Measurements from ENCODE around the gene PIGW. TPM values are rescaled to one million over a fixed set of nuclear protein-coding genes. Genes with fewer than 3 reads are reported as not detected.
"Not testable (repeated sequence)": the region's sequence is repeated elsewhere in the genome, so short reads cannot be mapped to it uniquely, and the experiment has no call there.

Gene PIGW
- total RNA-seq, 2 experiments from 2014 or later: 11.8 to 12.3 TPM

GRCh38 chr17:36498560-36499300 lies 36.1 kb upstream of the PIGW start:
- intact Hi-C loops (cut with micrococcal nuclease): no loop called here
- peaks cover 3% of the 10 kb centered on the region for H3K4me1 Mint-ChIP-seq (ENCODE audit: low read depth)
- H3K27ac Mint-ChIP-seq: no peak overlapping the region
- CTCF ChIA-PET: interaction anchor here (0.9 to 1.1 kb wide), 2 partner anchors 14 to 35 kb away, joined by 3 read pairs; no protein-coding TSS in a partner anchor
- POLR2A ChIA-PET: interaction anchor here (1.2 to 1.5 kb wide), 2 partner anchors 11 to 26 kb away, joined by 3 to 4 read pairs; no protein-coding TSS in a partner anchor
- H3K9me3 Mint-ChIP-seq: no peaks in the 10 kb centered on the region
- H3K27me3 Mint-ChIP-seq: no peaks in the 10 kb centered on the region
- no peak overlapping the region for H3K4me3 Mint-ChIP-seq
- peaks cover 38% of the 10 kb centered on the region for H3K36me3 Mint-ChIP-seq
- DNase-seq: no peak

GRCh38 chr17:36500745-36501225 lies 34.0 kb upstream of the PIGW start:
- Mint-ChIP-seq H3K27me3 (no peaks in the 10 kb centered on the region), H3K36me3 (peaks cover 36% of the 10 kb centered on the region), H3K4me1 (ENCODE audit: low read depth) (peaks cover 3% of the 10 kb centered on the region), H3K9me3 (no peaks in the 10 kb centered on the region), H3K4me3 (no peak overlapping the region), H3K27ac (no peak overlapping the region)
- intact Hi-C loops (cut with micrococcal nuclease): no loop called here
- ChIA-PET POLR2A (no interaction called here), CTCF (interaction anchor here (0.9 kb wide), 1 partner anchor 9 kb away, joined by 3 read pairs; no protein-coding TSS in a partner anchor)
- no peak for DNase-seq

- POLR2A ChIA-PET: no interaction called here
- intact Hi-C loops (cut with micrococcal nuclease): no loop called here
- CTCF ChIA-PET: no interaction called here
- Mint-ChIP-seq H3K27ac (no peak overlapping the region), H3K27me3 (no peaks in the 10 kb centered on the region), H3K9me3 (no peaks in the 10 kb centered on the region), H3K36me3 (peaks cover 34% of the 10 kb centered on the region), H3K4me1 (ENCODE audit: low read depth) (peaks cover 3% of the 10 kb centered on the region), H3K4me3 (no peak overlapping the region)
- no peak for DNase-seq
These were observed 33.4 kb upstream of the PIGW start for GRCh38 chr17:36501351-36501750.

GRCh38 chr17:36501963-36502362 lies 32.8 kb upstream of the PIGW start:
- H3K36me3 Mint-ChIP-seq: peaks cover 37% of the 10 kb centered on the region
- ChIA-PET POLR2A (no interaction called here), CTCF (no interaction called here)
- intact Hi-C loops (cut with micrococcal nuclease): no loop called here
- peaks cover 3% of the 10 kb centered on the region for H3K4me1 Mint-ChIP-seq (ENCODE audit: low read depth)
- no peak for DNase-seq
- H3K27ac Mint-ChIP-seq: no peak overlapping the region
- H3K27me3 Mint-ChIP-seq: no peaks in the 10 kb centered on the region
- H3K9me3 Mint-ChIP-seq: no peaks in the 10 kb centered on the region
- no peak overlapping the region for H3K4me3 Mint-ChIP-seq

GRCh38 chr17:36503456-36504155 lies 31.2 kb upstream of the PIGW start:
- peaks cover 3% of the 10 kb centered on the region for H3K4me1 Mint-ChIP-seq (ENCODE audit: low read depth)
- H3K4me3 Mint-ChIP-seq: no peak overlapping the region
- CTCF ChIA-PET: interaction anchor here (0.8 kb wide), 1 partner anchor 30 kb away, joined by 4 read pairs; no protein-coding TSS in a partner anchor
- POLR2A ChIA-PET: no interaction called here
- no peak for DNase-seq
- H3K36me3 Mint-ChIP-seq: peaks cover 37% of the 10 kb centered on the region
- H3K27ac Mint-ChIP-seq: no peak overlapping the region
- intact Hi-C loops (cut with micrococcal nuclease): no loop called here
- no peaks in the 10 kb centered on the region for H3K9me3 Mint-ChIP-seq
- H3K27me3 Mint-ChIP-seq: no peaks in the 10 kb centered on the region

- peaks cover 3% of the 10 kb centered on the region for H3K4me1 Mint-ChIP-seq (ENCODE audit: low read depth)
- H3K9me3 Mint-ChIP-seq: no peaks in the 10 kb centered on the region
- DNase-seq: no peak
- POLR2A ChIA-PET: no interaction called here
- CTCF ChIA-PET: interaction anchor here (0.8 kb wide), 1 partner anchor 30 kb away, joined by 4 read pairs; no protein-coding TSS in a partner anchor
- intact Hi-C loops (cut with micrococcal nuclease): no loop called here
- no peak overlapping the region for H3K4me3 Mint-ChIP-seq
- H3K27me3 Mint-ChIP-seq: no peaks in the 10 kb centered on the region
- no peak overlapping the region for H3K27ac Mint-ChIP-seq
- H3K36me3 Mint-ChIP-seq: peaks cover 36% of the 10 kb centered on the region
These were observed 30.6 kb upstream of the PIGW start for GRCh38 chr17:36504156-36504545.

GRCh38 chr17:36505171-36505570 lies 29.6 kb upstream of the PIGW start:
- peaks cover 45% of the 10 kb centered on the region for H3K36me3 Mint-ChIP-seq
- POLR2A ChIA-PET: interaction anchor here (0.9 to 1.0 kb wide), 2 partner anchors 9 to 77 kb away, joined by 3 read pairs; no protein-coding TSS in a partner anchor
- no peaks in the 10 kb centered on the region for H3K27me3 Mint-ChIP-seq
- no peaks in the 10 kb centered on the region for H3K9me3 Mint-ChIP-seq
- H3K4me1 Mint-ChIP-seq (ENCODE audit: low read depth): peaks cover 3% of the 10 kb centered on the region
- CTCF ChIA-PET: no interaction called here
- H3K4me3 Mint-ChIP-seq: no peak overlapping the region
- intact Hi-C loops (cut with micrococcal nuclease): no loop called here
- no peak for DNase-seq
- H3K27ac Mint-ChIP-seq: no peak overlapping the region

- Mint-ChIP-seq H3K4me3 (no peak overlapping the region), H3K4me1 (ENCODE audit: low read depth) (peaks cover 3% of the 10 kb centered on the region), H3K27me3 (no peaks in the 10 kb centered on the region), H3K27ac (no peak overlapping the region), H3K36me3 (peaks cover 54% of the 10 kb centered on the region), H3K9me3 (no peaks in the 10 kb centered on the region)
- DNase-seq: no peak
- intact Hi-C loops (cut with micrococcal nuclease): no loop called here
- ChIA-PET CTCF (no interaction called here), POLR2A (interaction anchor here (0.8 kb wide), 1 partner anchor 18 kb away, joined by 3 read pairs; no protein-coding TSS in a partner anchor)
These were observed 28.4 kb upstream of the PIGW start for GRCh38 chr17:36506249-36506826.

GRCh38 chr17:36506831-36507230 lies 28.0 kb upstream of the PIGW start:
- peaks cover 54% of the 10 kb centered on the region for H3K36me3 Mint-ChIP-seq
- H3K4me1 Mint-ChIP-seq (ENCODE audit: low read depth): peaks cover 3% of the 10 kb centered on the region
- CTCF ChIA-PET: no interaction called here
- intact Hi-C loops (cut with micrococcal nuclease): no loop called here
- H3K27me3 Mint-ChIP-seq: no peaks in the 10 kb centered on the region
- H3K27ac Mint-ChIP-seq: no peak overlapping the region
- POLR2A ChIA-PET: no interaction called here
- no peaks in the 10 kb centered on the region for H3K9me3 Mint-ChIP-seq
- DNase-seq: no peak
- no peak overlapping the region for H3K4me3 Mint-ChIP-seq

GRCh38 chr17:36507266-36507665 lies 27.5 kb upstream of the PIGW start:
- POLR2A ChIA-PET: no interaction called here
- H3K27me3 Mint-ChIP-seq: no peaks in the 10 kb centered on the region
- intact Hi-C loops (cut with micrococcal nuclease): no loop called here
- peaks cover 3% of the 10 kb centered on the region for H3K4me1 Mint-ChIP-seq (ENCODE audit: low read depth)
- H3K4me3 Mint-ChIP-seq: no peak overlapping the region
- peaks cover 52% of the 10 kb centered on the region for H3K36me3 Mint-ChIP-seq
- no peak overlapping the region for H3K27ac Mint-ChIP-seq
- DNase-seq: no peak
- H3K9me3 Mint-ChIP-seq: no peaks in the 10 kb centered on the region
- CTCF ChIA-PET: no interaction called here

- H3K9me3 Mint-ChIP-seq; POLR2A ChIA-PET; CTCF ChIA-PET; H3K4me1 Mint-ChIP-seq (ENCODE audit: low read depth); DNase-seq; intact Hi-C loops (cut with micrococcal nuclease); H3K27ac Mint-ChIP-seq; H3K27me3 Mint-ChIP-seq; H3K4me3 Mint-ChIP-seq: not testable (repeated sequence)
- H3K36me3 Mint-ChIP-seq: peaks cover 55% of the 10 kb centered on the region
These were observed 26.3 kb upstream of the PIGW start for GRCh38 chr17:36508439-36508838.

GRCh38 chr17:36509272-36509985 lies 25.4 kb upstream of the PIGW start:
- Mint-ChIP-seq H3K36me3 (peaks cover 49% of the 10 kb centered on the region), H3K4me3 (no peak overlapping the region), H3K9me3 (no peaks in the 10 kb centered on the region), H3K4me1 (ENCODE audit: low read depth) (no peaks in the 10 kb centered on the region), H3K27ac (no peak overlapping the region), H3K27me3 (no peaks in the 10 kb centered on the region)
- CTCF ChIA-PET: no interaction called here
- no peak for DNase-seq
- POLR2A ChIA-PET: interaction anchor here (0.6 to 1.1 kb wide), 2 partner anchors 15 to 32 kb away, joined by 3 read pairs; no protein-coding TSS in a partner anchor
- intact Hi-C loops (cut with micrococcal nuclease): no loop called here

Data from activated CD4-positive, alpha-beta memory T cell treated with anti-CD3 and anti-CD28 coated beads for 36 hours (primary cell).